ENCODE data around the gene TSPAN3. TPM values are rescaled to one million over a fixed set of nuclear protein-coding genes. Genes with fewer than 3 reads are reported as not detected.

The TSPAN3 gene
- total RNA-seq, 1 experiment from 2014 or later: 237 TPM

DNA sequence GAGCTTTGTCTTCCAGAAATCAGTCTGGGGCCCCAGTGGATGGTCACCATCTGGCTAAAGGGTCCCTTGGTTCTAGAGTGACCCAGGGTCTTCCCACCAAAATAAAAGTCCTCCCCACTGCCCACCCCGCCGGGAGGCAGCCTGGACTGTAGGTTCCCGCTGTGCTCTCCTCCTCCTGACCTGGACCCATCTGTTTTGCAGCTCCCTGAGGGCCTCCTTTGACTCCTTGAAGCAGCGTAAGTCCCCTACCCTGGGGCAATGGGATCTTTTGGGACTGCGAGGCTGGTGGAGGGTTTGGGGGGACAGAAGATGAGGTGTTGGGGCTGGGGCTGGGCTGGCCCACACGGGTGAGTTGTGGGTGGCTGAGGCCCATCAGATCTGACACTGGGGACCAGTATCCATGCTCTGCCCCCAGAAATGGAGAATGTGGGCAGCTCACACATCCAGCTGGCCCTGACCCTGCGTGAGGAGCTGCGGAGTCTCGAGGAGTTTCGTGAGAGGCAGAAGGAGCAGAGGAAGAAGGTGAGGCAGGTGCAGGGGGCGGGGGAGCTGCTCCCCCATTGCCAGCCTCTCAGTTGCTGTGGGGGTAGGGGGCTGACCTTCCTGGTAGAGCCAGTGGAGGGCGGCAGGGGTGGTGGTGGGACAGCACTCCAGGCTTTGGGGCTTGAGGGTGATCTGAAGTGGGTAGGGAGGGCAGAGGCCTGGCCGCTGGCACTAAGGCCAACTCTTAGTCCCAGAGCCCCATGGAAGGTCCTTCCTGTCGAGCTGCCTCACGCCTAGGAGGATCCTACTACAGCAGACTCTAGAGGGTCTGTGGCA lies 45.6 kb downstream of the TSPAN3 start:
- DNase-seq: peak in 1 of 2 experiments; percentile 23

DNA sequence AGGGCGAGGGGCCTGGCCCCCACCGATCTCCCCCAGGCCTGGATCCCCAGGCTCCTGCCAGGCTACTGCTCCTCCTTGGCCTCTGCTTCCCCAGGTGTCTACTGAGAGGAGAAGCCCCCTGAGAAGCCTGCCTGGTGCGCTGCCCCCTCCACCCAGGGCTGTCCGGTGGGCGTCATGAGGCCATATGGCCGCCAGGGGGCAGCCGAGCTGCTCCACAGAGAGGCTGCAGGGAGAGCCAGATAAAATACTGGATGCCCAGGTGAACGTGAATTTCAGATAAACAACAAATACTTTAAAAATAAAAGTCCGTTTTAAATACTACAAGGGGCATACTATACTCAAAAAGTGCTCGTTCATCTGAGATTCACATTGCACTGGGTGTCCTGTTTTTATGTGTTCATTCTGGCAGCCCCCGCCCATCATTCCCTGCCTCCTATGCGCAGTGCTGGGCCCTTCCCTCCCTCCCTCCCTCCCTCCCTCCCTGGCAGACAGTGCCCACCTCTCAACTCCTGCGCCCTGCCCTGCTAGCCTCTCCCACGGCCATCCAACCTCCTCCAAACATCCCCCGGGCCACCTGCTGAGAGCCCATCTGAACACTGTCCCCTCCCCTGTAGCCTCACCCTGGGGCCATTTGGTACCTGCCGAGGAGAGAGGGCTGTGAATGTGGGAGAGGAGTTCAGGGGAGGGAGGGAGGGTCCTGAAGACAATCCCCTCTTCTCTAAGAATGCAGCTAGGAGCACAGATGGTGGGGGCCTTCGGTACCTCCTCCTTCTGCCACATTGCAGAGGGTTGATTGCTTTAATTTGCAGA lies 46.4 kb downstream of the TSPAN3 start:
- Histone ChIP-seq H3K9me3 (no peaks in the 10 kb centered on the region), H3K27me3 (replicated peaks; ENCODE audit: control insufficient read depth, insufficient read depth, low read length) (no peaks in the 10 kb centered on the region), H3K4me1 (no peaks in the 10 kb centered on the region), H3K4me3 (ENCODE audit: low read depth, low read length) (no peak overlapping the region), H3K36me3 (ENCODE audit: control insufficient read depth, insufficient read depth, low read length) (no peaks in the 10 kb centered on the region)
- no TSS peak for BruUV-seq (replicated peaks)
- no peak overlapping the region for H3K4me3 Mint-ChIP-seq (ENCODE audit: unreplicated experiment)
- H3K4me1 Mint-ChIP-seq (ENCODE audit: low read depth, unreplicated experiment): no peaks in the 10 kb centered on the region
- TF ChIP-seq, protein P1, sequence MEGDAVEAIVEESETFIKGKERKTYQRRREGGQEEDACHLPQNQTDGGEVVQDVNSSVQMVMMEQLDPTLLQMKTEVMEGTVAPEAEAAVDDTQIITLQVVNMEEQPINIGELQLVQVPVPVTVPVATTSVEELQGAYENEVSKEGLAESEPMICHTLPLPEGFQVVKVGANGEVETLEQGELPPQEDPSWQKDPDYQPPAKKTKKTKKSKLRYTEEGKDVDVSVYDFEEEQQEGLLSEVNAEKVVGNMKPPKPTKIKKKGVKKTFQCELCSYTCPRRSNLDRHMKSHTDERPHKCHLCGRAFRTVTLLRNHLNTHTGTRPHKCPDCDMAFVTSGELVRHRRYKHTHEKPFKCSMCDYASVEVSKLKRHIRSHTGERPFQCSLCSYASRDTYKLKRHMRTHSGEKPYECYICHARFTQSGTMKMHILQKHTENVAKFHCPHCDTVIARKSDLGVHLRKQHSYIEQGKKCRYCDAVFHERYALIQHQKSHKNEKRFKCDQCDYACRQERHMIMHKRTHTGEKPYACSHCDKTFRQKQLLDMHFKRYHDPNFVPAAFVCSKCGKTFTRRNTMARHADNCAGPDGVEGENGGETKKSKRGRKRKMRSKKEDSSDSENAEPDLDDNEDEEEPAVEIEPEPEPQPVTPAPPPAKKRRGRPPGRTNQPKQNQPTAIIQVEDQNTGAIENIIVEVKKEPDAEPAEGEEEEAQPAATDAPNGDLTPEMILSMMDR (IDR thresholded peaks at IDR 0.05; ENCODE audit: insufficient read depth in 1 of 2, low read depth in 1 of 2, low read length in 1 of 2, severe bottlenecking in 1 of 2, unreplicated experiment in 1 of 2): peak; percentile 93 to 96
- no peaks in the 10 kb centered on the region for H3K27me3 Mint-ChIP-seq (ENCODE audit: insufficient read depth, unreplicated experiment)
- intact Hi-C loops (cut with micrococcal nuclease; ENCODE audit: unreplicated experiment): loop anchor here (1.0 to 2.0 kb wide), 2 partner anchors 83 to 472 kb away; no protein-coding TSS in a partner anchor
- CTCF ChIA-PET: interaction anchor here (0.6 to 1.8 kb wide), 5 partner anchors 9 to 830 kb away, joined by 3 to 9 read pairs (median 4); no protein-coding TSS in a partner anchor
- H3K27ac Mint-ChIP-seq (ENCODE audit: unreplicated experiment): no peak overlapping the region
- POLR2A ChIA-PET: no interaction called here
- peak; percentile 48 to 82 for DNase-seq
- peaks cover 4% of the 10 kb centered on the region for H3K36me3 Mint-ChIP-seq (ENCODE audit: insufficient read depth, unreplicated experiment)
- no peaks in the 10 kb centered on the region for H3K9me3 Mint-ChIP-seq (ENCODE audit: unreplicated experiment)

More for the DNA sequence above, 45.6 kb downstream of the TSPAN3 start:
- Mint-ChIP-seq H3K27me3 (ENCODE audit: insufficient read depth, unreplicated experiment) (no peaks in the 10 kb centered on the region), H3K27ac (ENCODE audit: unreplicated experiment) (no peak overlapping the region), H3K36me3 (ENCODE audit: insufficient read depth, unreplicated experiment) (peaks cover 10% of the 10 kb centered on the region), H3K4me1 (ENCODE audit: low read depth, unreplicated experiment) (no peaks in the 10 kb centered on the region), H3K4me3 (ENCODE audit: unreplicated experiment) (no peak overlapping the region), H3K9me3 (ENCODE audit: unreplicated experiment) (no peaks in the 10 kb centered on the region)
- H3K4me3 ChIP-seq (ENCODE audit: low read depth, low read length): no peak overlapping the region
- TF ChIP-seq, protein P1 (IDR thresholded peaks at IDR 0.05; ENCODE audit: insufficient read depth in 1 of 2, low read depth in 1 of 2, low read length in 1 of 2, severe bottlenecking in 1 of 2, unreplicated experiment in 1 of 2): no peak
- H3K9me3 ChIP-seq: no peaks in the 10 kb centered on the region
- no TSS peak for BruUV-seq (replicated peaks)
- H3K36me3 ChIP-seq (ENCODE audit: control insufficient read depth, insufficient read depth, low read length): no peaks in the 10 kb centered on the region
- intact Hi-C loops (cut with micrococcal nuclease; ENCODE audit: unreplicated experiment): loop anchor here (2.0 kb wide), 1 partner anchor 472 kb away; no protein-coding TSS in a partner anchor
- H3K27me3 ChIP-seq (replicated peaks; ENCODE audit: control insufficient read depth, insufficient read depth, low read length): no peaks in the 10 kb centered on the region
- H3K4me1 ChIP-seq: no peaks in the 10 kb centered on the region
- POLR2A ChIA-PET: no interaction called here
- CTCF ChIA-PET: interaction anchor here (0.6 to 1.8 kb wide), 4 partner anchors 9 to 830 kb away, joined by 3 to 6 read pairs (median 4); no protein-coding TSS in a partner anchor

Measured in Caco-2 (cell line).